ENCODE measurements around the gene XAF1.

Gene XAF1

GRCh38 chr17:6800422-6801027 is 44.7 kb downstream of the XAF1 start:
- no peaks in the 10 kb centered on the region for H3K9me3 ChIP-seq (ENCODE audit: insufficient read depth, low read length)
- no peak overlapping the region for H3K4me2 ChIP-seq (ENCODE audit: low read depth, low read length, poor library complexity, severe bottlenecking)
- H3K9me2 ChIP-seq (replicated peaks; ENCODE audit: insufficient read depth, low read length), result no peaks in the 10 kb centered on the region
- H3K4me3 ChIP-seq (ENCODE audit: insufficient read depth, low read length, poor library complexity, severe bottlenecking), result no peak overlapping the region
- H3K9ac ChIP-seq (ENCODE audit: low read length), result no peak overlapping the region
- TF ChIP-seq CTCF (IDR thresholded peaks at IDR 0.05; ENCODE audit: insufficient read depth, low read length, poor library complexity, severe bottlenecking), result no peak
- H3K27ac ChIP-seq (ENCODE audit: low read depth, low read length), result no peak overlapping the region
- no peaks in the 10 kb centered on the region for H4K20me1 ChIP-seq (ENCODE audit: low read depth, low read length)
- H3K79me2 ChIP-seq (ENCODE audit: insufficient read depth, low read length), result no peaks in the 10 kb centered on the region
- H3K27me3 ChIP-seq (ENCODE audit: low read length), result no peaks in the 10 kb centered on the region
- no peaks in the 10 kb centered on the region for H3K36me3 ChIP-seq (ENCODE audit: low read length)
- H3F3A ChIP-seq (ENCODE audit: insufficient read depth), result no peaks in the 10 kb centered on the region
- no peak overlapping the region for H2AFZ ChIP-seq (ENCODE audit: low read depth, low read length, severe bottlenecking)

DNA sequence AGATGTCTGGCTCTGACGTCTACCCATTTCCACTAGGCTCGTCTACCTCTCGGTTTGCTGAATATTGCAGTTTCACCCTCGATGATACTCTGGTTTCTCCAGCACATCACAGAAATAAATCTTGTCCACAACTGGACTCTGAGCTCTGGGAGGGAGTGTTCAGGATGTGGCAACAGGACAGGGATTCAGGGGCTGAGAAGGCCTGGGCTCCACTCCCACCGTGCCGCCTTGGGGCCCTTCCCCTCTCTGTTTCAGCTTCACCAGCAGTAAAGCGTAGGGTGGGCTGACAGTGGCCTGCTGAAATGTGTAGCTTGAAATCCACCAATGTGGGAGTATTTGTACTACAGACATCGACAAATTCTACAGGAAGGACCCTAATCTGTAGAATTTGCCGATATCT is 55.7 kb downstream of the XAF1 start:
- no peaks in the 10 kb centered on the region for H4K20me1 ChIP-seq (ENCODE audit: low read depth, low read length)
- H3K4me3 ChIP-seq (ENCODE audit: insufficient read depth, low read length, poor library complexity, severe bottlenecking), result no peak overlapping the region
- no peak overlapping the region for H3K4me2 ChIP-seq (ENCODE audit: low read depth, low read length, poor library complexity, severe bottlenecking)
- TF ChIP-seq EZH2phosphoT487 (conservative IDR thresholded peaks at IDR 0.05; ENCODE audit: low read length) (no peak), CTCF (IDR thresholded peaks at IDR 0.05; ENCODE audit: insufficient read depth, low read length, poor library complexity, severe bottlenecking) (no peak)
- H3K36me3 ChIP-seq (ENCODE audit: low read length), result no peaks in the 10 kb centered on the region
- no peaks in the 10 kb centered on the region for H3K9me3 ChIP-seq (ENCODE audit: insufficient read depth, low read length)
- no peaks in the 10 kb centered on the region for H3F3A ChIP-seq (ENCODE audit: insufficient read depth)
- no peak overlapping the region for H2AFZ ChIP-seq (ENCODE audit: low read depth, low read length, severe bottlenecking)
- H3K9me2 ChIP-seq (replicated peaks; ENCODE audit: insufficient read depth, low read length), result no peaks in the 10 kb centered on the region
- H3K9ac ChIP-seq (ENCODE audit: low read length), result no peak overlapping the region
- H3K79me2 ChIP-seq (ENCODE audit: insufficient read depth, low read length), result no peaks in the 10 kb centered on the region
- no peak overlapping the region for H3K27ac ChIP-seq (ENCODE audit: low read depth, low read length)
- no peaks in the 10 kb centered on the region for H3K27me3 ChIP-seq (ENCODE audit: low read length)

- TF ChIP-seq EZH2phosphoT487 (conservative IDR thresholded peaks at IDR 0.05; ENCODE audit: low read length) (no peak), CTCF (IDR thresholded peaks at IDR 0.05; ENCODE audit: insufficient read depth, low read length, poor library complexity, severe bottlenecking) (no peak)
- Histone ChIP-seq H3K9me3 (ENCODE audit: insufficient read depth, low read length) (no peaks in the 10 kb centered on the region), H3K9me2 (replicated peaks; ENCODE audit: insufficient read depth, low read length) (no peaks in the 10 kb centered on the region), H3K36me3 (ENCODE audit: low read length) (no peaks in the 10 kb centered on the region), H3K4me3 (ENCODE audit: insufficient read depth, low read length, poor library complexity, severe bottlenecking) (no peak overlapping the region), H3K27me3 (ENCODE audit: low read length) (no peaks in the 10 kb centered on the region), H2AFZ (ENCODE audit: low read depth, low read length, severe bottlenecking) (no peak overlapping the region), H3K9ac (ENCODE audit: low read length) (no peak overlapping the region), H4K20me1 (ENCODE audit: low read depth, low read length) (no peaks in the 10 kb centered on the region), H3K79me2 (ENCODE audit: insufficient read depth, low read length) (no peaks in the 10 kb centered on the region), H3K27ac (ENCODE audit: low read depth, low read length) (no peak overlapping the region), H3F3A (ENCODE audit: insufficient read depth) (no peaks in the 10 kb centered on the region), H3K4me2 (ENCODE audit: low read depth, low read length, poor library complexity, severe bottlenecking) (no peak overlapping the region)
These were observed 56.4 kb downstream of the XAF1 start for GRCh38 chr17:6812295-6812694.

Data from SU-DHL-6 (cell line).